IPS-NIHi7 (cell line): ENCODE measurements around the gene PLD4.
A peak's percentile ranks its signal among the peaks of the same experiment; 100 is the strongest.
"Not testable (repeated sequence)": the region's sequence is repeated elsewhere in the genome, so short reads cannot be mapped to it uniquely, and the experiment has no call there.

Experiments
- DNase-seq: peaks from one replicate; pipeline ENCODE4 v3.0.0; 2012; ENCODE audit warnings: mixed read lengths; ENCODE audit errors: extremely low spot score

PLD4 gene

GRCh38 chr14:104924421-104925213 is at the start of gene PLD4:
TSS of gene PLD4 (plus strand) at chr14:104924879. CDS start at chr14:104927141, 2,262 bp downstream.
- peak; percentile 10 for DNase-seq

- no peak for DNase-seq
Measured at GRCh38 chr14:104875412-104875751, 49.3 kb upstream of the PLD4 start.

- no peak for DNase-seq
Measured at GRCh38 chr14:104875811-104876210, 48.9 kb upstream of the PLD4 start.

- DNase-seq, result peak; percentile 91
Measured at GRCh38 chr14:104876251-104876699, 48.4 kb upstream of the PLD4 start.

- no peak for DNase-seq
Measured at GRCh38 chr14:104877066-104877805, 47.4 kb upstream of the PLD4 start.

- no peak for DNase-seq
Measured at GRCh38 chr14:104877806-104878550, 46.7 kb upstream of the PLD4 start.

GRCh38 chr14:104878582-104878981 is 46.1 kb upstream of the PLD4 start:
- no peak for DNase-seq

GRCh38 chr14:104879201-104879982 is 45.3 kb upstream of the PLD4 start:
- no peak for DNase-seq

GRCh38 chr14:104879983-104880565 is 44.6 kb upstream of the PLD4 start:
- no peak for DNase-seq

GRCh38 chr14:104880584-104881210 is 44.0 kb upstream of the PLD4 start:
- DNase-seq, result no peak

- no peak for DNase-seq
Measured at GRCh38 chr14:104881369-104881979, 43.2 kb upstream of the PLD4 start.

- peak; percentile 87 for DNase-seq
Measured at GRCh38 chr14:104882325-104882973, 42.2 kb upstream of the PLD4 start.

- no peak for DNase-seq
Measured at GRCh38 chr14:104882991-104883660, 41.6 kb upstream of the PLD4 start.

- no peak for DNase-seq
Measured at GRCh38 chr14:104883681-104884361, 40.9 kb upstream of the PLD4 start.

- DNase-seq, result not testable (repeated sequence)
Measured at GRCh38 chr14:104884381-104884780, 40.3 kb upstream of the PLD4 start.

- no peak for DNase-seq
Measured at GRCh38 chr14:104885031-104885972, 39.4 kb upstream of the PLD4 start.

GRCh38 chr14:104885973-104886689 is 38.5 kb upstream of the PLD4 start:
- DNase-seq, result no peak
